Measurements from ENCODE around the gene ARHGAP8. TPM values are rescaled to one million over a fixed set of nuclear protein-coding genes. Genes with fewer than 3 reads are reported as not detected.

Gene ARHGAP8
- total RNA-seq, 3 donors from 2014 or later (not counting 1 experiment from before 2014, with no cell fraction given) = 23.6 to 32.6 (median 26.5) TPM

GRCh38 chr22:44759430-44760310 lies 7.3 kb downstream of the ARHGAP8 start:
- Mint-ChIP-seq H3K9me3 (no peaks in the 10 kb centered on the region), H3K4me1 (peaks cover 0 to 2% of the 10 kb centered on the region in 2 donors), H3K36me3 (no peaks in the 10 kb centered on the region), H3K4me3 (no peak overlapping the region), H3K27ac (no peak overlapping the region), H3K27me3 (ENCODE audit: low read depth in 2 of 2) (no peaks in the 10 kb centered on the region)
- WGBS (ENCODE audit: insufficient coverage) = 90% methylated on average over 18 of the region's 18 CpGs
- Histone ChIP-seq H3K27ac (ENCODE audit: low read length) (no peak overlapping the region), H3K36me3 (ENCODE audit: control insufficient read depth, insufficient read depth, low read length) (no peaks in the 10 kb centered on the region), H3K4me3 (ENCODE audit: low read length) (no peak overlapping the region), H3K9me3 (ENCODE audit: control insufficient read depth, insufficient read depth, low read length) (no peaks in the 10 kb centered on the region), H3K4me1 (ENCODE audit: control insufficient read depth, insufficient read depth, low read length) (no peaks in the 10 kb centered on the region), H3K27me3 (ENCODE audit: control insufficient read depth, insufficient read depth, low read length) (peaks cover 1% of the 10 kb centered on the region)
- DNase-seq = no peak
- intact Hi-C loops (cut with micrococcal nuclease) = no loop called here
- ATAC-seq = no peak
- TF ChIP-seq, protein P1, sequence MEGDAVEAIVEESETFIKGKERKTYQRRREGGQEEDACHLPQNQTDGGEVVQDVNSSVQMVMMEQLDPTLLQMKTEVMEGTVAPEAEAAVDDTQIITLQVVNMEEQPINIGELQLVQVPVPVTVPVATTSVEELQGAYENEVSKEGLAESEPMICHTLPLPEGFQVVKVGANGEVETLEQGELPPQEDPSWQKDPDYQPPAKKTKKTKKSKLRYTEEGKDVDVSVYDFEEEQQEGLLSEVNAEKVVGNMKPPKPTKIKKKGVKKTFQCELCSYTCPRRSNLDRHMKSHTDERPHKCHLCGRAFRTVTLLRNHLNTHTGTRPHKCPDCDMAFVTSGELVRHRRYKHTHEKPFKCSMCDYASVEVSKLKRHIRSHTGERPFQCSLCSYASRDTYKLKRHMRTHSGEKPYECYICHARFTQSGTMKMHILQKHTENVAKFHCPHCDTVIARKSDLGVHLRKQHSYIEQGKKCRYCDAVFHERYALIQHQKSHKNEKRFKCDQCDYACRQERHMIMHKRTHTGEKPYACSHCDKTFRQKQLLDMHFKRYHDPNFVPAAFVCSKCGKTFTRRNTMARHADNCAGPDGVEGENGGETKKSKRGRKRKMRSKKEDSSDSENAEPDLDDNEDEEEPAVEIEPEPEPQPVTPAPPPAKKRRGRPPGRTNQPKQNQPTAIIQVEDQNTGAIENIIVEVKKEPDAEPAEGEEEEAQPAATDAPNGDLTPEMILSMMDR (IDR thresholded peaks at IDR 0.05) = no peak

GRCh38 chr22:44760476-44760875 lies 8.1 kb downstream of the ARHGAP8 start:
- Histone ChIP-seq H3K27ac (ENCODE audit: low read length) (no peak overlapping the region), H3K27me3 (ENCODE audit: control insufficient read depth, insufficient read depth, low read length) (no peaks in the 10 kb centered on the region), H3K4me1 (ENCODE audit: control insufficient read depth, insufficient read depth, low read length) (no peaks in the 10 kb centered on the region), H3K4me3 (ENCODE audit: low read length) (no peak overlapping the region), H3K9me3 (ENCODE audit: control insufficient read depth, insufficient read depth, low read length) (no peaks in the 10 kb centered on the region), H3K36me3 (ENCODE audit: control insufficient read depth, insufficient read depth, low read length) (no peaks in the 10 kb centered on the region)
- Mint-ChIP-seq H3K27me3 (ENCODE audit: low read depth in 2 of 2) (no peaks in the 10 kb centered on the region), H3K36me3 (no peaks in the 10 kb centered on the region), H3K4me1 (peaks cover 0 to 4% of the 10 kb centered on the region in 2 donors), H3K27ac (no peak overlapping the region), H3K9me3 (no peaks in the 10 kb centered on the region), H3K4me3 (no peak overlapping the region)
- intact Hi-C loops (cut with micrococcal nuclease) = no loop called here
- DNase-seq = no peak
- ATAC-seq = no peak
- 73% methylated on average over 4 of the region's 5 CpGs for WGBS (ENCODE audit: insufficient coverage)
- TF ChIP-seq, protein P1 (IDR thresholded peaks at IDR 0.05) = no peak

DNA sequence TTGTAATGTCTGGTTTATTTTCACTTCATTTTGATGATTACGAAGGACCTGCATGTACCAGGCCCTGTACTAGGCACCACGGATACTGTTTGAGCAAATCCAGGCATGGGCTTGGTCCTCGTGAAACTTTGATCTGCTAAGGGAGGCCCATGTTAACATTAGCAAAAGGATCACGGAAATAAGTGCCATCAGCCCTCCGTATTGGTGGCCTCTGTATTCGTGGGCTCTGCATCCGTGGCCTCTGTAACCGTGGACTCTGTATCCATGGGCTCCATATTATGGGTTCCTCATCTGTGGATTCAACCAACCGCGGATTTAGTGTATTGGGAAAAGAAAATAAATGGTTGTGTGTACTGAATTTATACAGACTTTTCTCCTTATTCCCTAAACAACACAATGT lies 8.7 kb downstream of the ARHGAP8 start:
- peaks cover 0 to 4% of the 10 kb centered on the region in 2 donors for H3K4me1 Mint-ChIP-seq
- no peaks in the 10 kb centered on the region for H3K36me3 Mint-ChIP-seq

More for the DNA sequence above, 8.7 kb downstream of the ARHGAP8 start:
- WGBS (ENCODE audit: insufficient coverage) = 79% methylated on average over 8 of the region's 10 CpGs
- Mint-ChIP-seq H3K9me3 (no peaks in the 10 kb centered on the region), H3K27ac (no peak overlapping the region), H3K27me3 (ENCODE audit: low read depth in 2 of 2) (no peaks in the 10 kb centered on the region), H3K4me3 (no peak overlapping the region)
- Histone ChIP-seq H3K36me3 (ENCODE audit: control insufficient read depth, insufficient read depth, low read length) (no peaks in the 10 kb centered on the region), H3K4me3 (ENCODE audit: low read length) (no peak overlapping the region), H3K9me3 (ENCODE audit: control insufficient read depth, insufficient read depth, low read length) (no peaks in the 10 kb centered on the region), H3K27ac (ENCODE audit: low read length) (no peak overlapping the region), H3K27me3 (ENCODE audit: control insufficient read depth, insufficient read depth, low read length) (no peaks in the 10 kb centered on the region), H3K4me1 (ENCODE audit: control insufficient read depth, insufficient read depth, low read length) (no peaks in the 10 kb centered on the region)
- intact Hi-C loops (cut with micrococcal nuclease) = no loop called here
- ATAC-seq (no peak), DNase-seq (no peak)
- TF ChIP-seq, protein P1 (IDR thresholded peaks at IDR 0.05) = no peak

Measured in natural killer cell (primary cell).